Endothelial cell of umbilical vein (primary cell): Measurements from ENCODE around the gene FHIP1B. TPM values are rescaled to one million over a fixed set of nuclear protein-coding genes. Genes with fewer than 3 reads are reported as not detected.
A peak's percentile ranks its signal among the peaks of the same experiment; 100 is the strongest.

Experiments used
- BruUV-seq: library from RNA; stranded (reverse); fragments of 400-500 nt; replicated peaks from 2 replicates; lab custom pipeline; 2021; lab: Mats Ljungman, UMichigan
- CTCF ChIA-PET: fragments of 300-600, 350-600 bp; sonication (Branson Sonifier 250); formaldehyde crosslinking; loops from one replicate; lab custom pipeline; 2021; ENCODE audit warnings: antibody characterized with exemption, inconsistent platforms; lab: Charles Lee
- POLR2A ChIA-PET: fragments of 300-600, 350-600 bp; sonication (Branson Sonifier 250); formaldehyde crosslinking; loops from one replicate; lab custom pipeline; 2021; ENCODE audit warnings: antibody characterized with exemption, inconsistent platforms; lab: Charles Lee
- DNase-seq: peaks from one replicate; pipeline ENCODE4 v3.0.0-alpha.2; 2011; ENCODE audit warnings: low read depth, low spot score
- FAIRE-seq: peaks from 2 replicates; lab custom pipeline; 2011; peaks lifted over from hg19 to GRCh38; lab: Jason Lieb, UNC
- H2AFZ ChIP-seq: 2 replicates; pipeline ENCODE4 v1.6.0; 2012; ENCODE audit warnings: low read depth, low read length, control low read depth, inconsistent platforms
- H3K27ac ChIP-seq: 2 replicates; pipeline ENCODE4 v1.5.1; 2011; ENCODE audit warnings: low read depth, mild to moderate bottlenecking, control low read depth, low read length, moderate library complexity; ENCODE audit not compliant: insufficient read depth
- H3K27me3 ChIP-seq, 2 experiments: 2 replicates each; pipeline versions ENCODE4 v1.6.0 to v1.6.1; 2011; ENCODE audit warnings: low read length in 2 of 2, mixed read lengths in 1 of 2; ENCODE audit not compliant: control insufficient read depth in 2 of 2, insufficient read depth in 2 of 2
- H3K36me3 ChIP-seq, 2 experiments: 2 replicates in 1 of 2; 3 replicates in 1 of 2; pipeline ENCODE4 v1.5.1; 2011; ENCODE audit warnings: low read length in 2 of 2, mild to moderate bottlenecking in 1 of 2, moderate library complexity in 1 of 2; ENCODE audit not compliant: control insufficient read depth in 2 of 2, insufficient read depth in 2 of 2; ENCODE audit errors: extremely low read depth in 1 of 2
- H3K4me1 ChIP-seq: 3 replicates; pipeline ENCODE4 v1.5.1; 2011; ENCODE audit warnings: mild to moderate bottlenecking, low read length; ENCODE audit not compliant: control insufficient read depth, insufficient read depth; ENCODE audit errors: extremely low read depth
- H3K4me2 ChIP-seq: 2 replicates; pipeline ENCODE4 v1.6.1; 2011; ENCODE audit warnings: low read length, control low read depth, mixed read lengths; ENCODE audit not compliant: insufficient read depth
- H3K4me3 ChIP-seq, 3 experiments: fragments of 200-600 bp in 1 of 3; sonication (generic), shearing (Covaris generic) in 1 of 3; replicated peaks in 1 of 3; 2 replicates each; pipeline ENCODE4 v1.5.1; 2011 to 2016; ENCODE audit warnings: control low read depth in 3 of 3, low read length in 3 of 3, mild to moderate bottlenecking in 2 of 3, inconsistent platforms in 1 of 3, low read depth in 1 of 3, moderate library complexity in 1 of 3; ENCODE audit not compliant: insufficient read depth in 1 of 3
- H3K79me2 ChIP-seq: 2 replicates; pipeline ENCODE4 v1.6.0; 2012; ENCODE audit warnings: low read length, inconsistent platforms; ENCODE audit not compliant: control insufficient read depth, insufficient read depth
- H3K9ac ChIP-seq: replicated peaks from 2 replicates; pipeline ENCODE3; 2011; ENCODE audit warnings: low read length, control low read depth; ENCODE audit not compliant: insufficient read depth; ENCODE audit errors: extremely low read depth
- H3K9me1 ChIP-seq: replicated peaks from 3 replicates; pipeline ENCODE4 v1.6.0; 2011; ENCODE audit warnings: mild to moderate bottlenecking, low read length; ENCODE audit not compliant: control insufficient read depth, insufficient read depth; ENCODE audit errors: extremely low read depth
- H3K9me3 ChIP-seq: replicated peaks from 2 replicates; pipeline ENCODE4 v1.5.1; 2012; ENCODE audit warnings: low read length, inconsistent platforms; ENCODE audit not compliant: control insufficient read depth, insufficient read depth
- H4K20me1 ChIP-seq: replicated peaks from 2 replicates; pipeline ENCODE3; 2011; ENCODE audit warnings: mild to moderate bottlenecking, low read length; ENCODE audit not compliant: control insufficient read depth, insufficient read depth; ENCODE audit errors: extremely low read depth
- EZH2 ChIP-seq: IDR thresholded peaks from 2 replicates; pipeline ENCODE4 v1.6.1; 2012; ENCODE audit warnings: borderline replicate concordance, low read depth, mild to moderate bottlenecking, moderate library complexity, low read length, inconsistent platforms; ENCODE audit not compliant: severe bottlenecking
- FOS ChIP-seq: IDR thresholded peaks from 2 replicates; pipeline ENCODE4 v1.6.1; 2011; ENCODE audit warnings: mild to moderate bottlenecking, low read length, moderate library complexity, borderline replicate concordance; ENCODE audit not compliant: insufficient read depth
- GATA2 ChIP-seq: IDR thresholded peaks from 2 replicates; pipeline ENCODE4 v1.7.0; 2011; ENCODE audit warnings: low read depth, mild to moderate bottlenecking, moderate library complexity, mixed read lengths, low read length; ENCODE audit not compliant: insufficient read length, insufficient read depth
- JUN ChIP-seq: IDR thresholded peaks from 2 replicates; pipeline ENCODE4 v1.6.1; 2011; ENCODE audit warnings: borderline replicate concordance, low read depth; ENCODE audit not compliant: insufficient read length, insufficient read depth
- MYC ChIP-seq: IDR thresholded peaks from one replicate; pipeline ENCODE4 v1.6.1; 2011; ENCODE audit warnings: mild to moderate bottlenecking, low read depth, low read length
- POLR2A ChIP-seq: IDR thresholded peaks from 2 replicates; pipeline ENCODE4 v1.6.1; 2012; ENCODE audit warnings: low read depth, mild to moderate bottlenecking, control low read depth, low read length
- POLR2AphosphoS5 ChIP-seq: IDR thresholded peaks from 2 replicates; pipeline ENCODE4 v1.6.1; 2012; ENCODE audit warnings: low read depth, mild to moderate bottlenecking, control low read depth, low read length, moderate library complexity; ENCODE audit not compliant: insufficient read depth
- dilution Hi-C: fragments of 300-500 bp; cut with MboI; formaldehyde crosslinking; loops from one replicate; pipeline ENCODE4 v1.15.0; 2019; ENCODE audit warnings: low sequenced_read_pairs; ENCODE audit not compliant: extremely low pct_ligation_motif_present
- intact Hi-C: fragments of 100-400 bp; cut with micrococcal nuclease; formaldehyde crosslinking; loops from one replicate; pipeline ENCODE4 v1.10.0; 2022
- polyA plus RNA-seq, 4 experiments: library from polyadenylated mRNA; depleted of rRNA in 3 of 4; stranded (reverse) in 3 of 4; unstranded in 1 of 4; fragments of >200 nt; gene quantifications; 2 replicates each; pipeline versions ENCODE4 v1.2.1 to v1.2.3, GENCODE V29; 2011 to 2012; ENCODE audit warnings: missing spikeins in 1 of 4
- total RNA-seq: library from RNA; stranded (reverse); gene quantifications from 2 replicates; pipeline ENCODE4 v1.2.3, GENCODE V29; 2021
- TF ChIP-seq, protein P1 (sequence below): IDR thresholded peaks from 2 replicates; pipeline ENCODE4 v1.6.1; 2011; ENCODE audit not compliant: insufficient read depth, insufficient read length
- TF ChIP-seq, protein P2 (sequence below), 2 donors: IDR thresholded peaks; 1 replicate in 1 of 2; 2 replicates in 1 of 2; pipeline ENCODE4 v1.5.1; 2011; ENCODE audit warnings: low read length in 2 of 2, mild to moderate bottlenecking in 2 of 2, moderate library complexity in 2 of 2, control low read depth in 1 of 2, inconsistent platforms in 1 of 2, low read depth in 1 of 2; ENCODE audit not compliant: insufficient read depth in 1 of 2; ENCODE audit errors: extremely low read depth in 1 of 2

Gene FHIP1B
- total and polyA plus RNA-seq, 2 donors (not counting 3 experiments of a cell fraction or from before 2014, with no cell fraction given) = 21.3 to 50.1 TPM

DNA sequence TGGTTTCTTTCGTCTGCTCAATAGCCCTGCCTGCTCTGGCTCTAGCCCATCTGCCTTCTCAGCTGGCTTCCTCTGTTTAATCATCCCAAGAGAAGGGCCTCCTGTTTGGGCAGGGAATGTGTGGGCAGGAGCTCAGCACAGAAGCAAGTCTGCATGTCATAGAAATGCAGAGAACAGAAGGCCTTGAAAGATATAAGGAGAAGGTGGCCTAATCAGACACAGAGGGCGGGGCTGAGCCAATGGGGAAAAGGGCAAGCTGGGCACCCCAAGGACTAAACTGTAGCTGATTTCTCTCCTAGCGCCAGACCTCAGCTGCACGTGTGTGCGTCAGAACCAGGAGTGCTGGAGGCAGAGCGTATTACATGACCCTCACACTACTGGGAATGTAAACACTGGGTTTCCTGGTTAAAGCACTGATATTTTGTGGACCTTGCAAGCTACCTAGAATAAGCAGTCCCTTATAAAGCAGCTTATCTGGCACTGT is 17.6 kb upstream of the FHIP1B start:
- Histone ChIP-seq H3K4me3 (no peak overlapping the region), H3K4me1 (peaks cover 5% of the 10 kb centered on the region), H4K20me1 (no peaks in the 10 kb centered on the region), H3K9me3 (no peaks in the 10 kb centered on the region), H3K36me3 (no peaks in the 10 kb centered on the region), H3K4me2 (no peak overlapping the region), H3K9me1 (no peaks in the 10 kb centered on the region), H3K79me2 (no peaks in the 10 kb centered on the region), H2AFZ (no peak overlapping the region), H3K27ac (no peak overlapping the region), H3K27me3 (peaks cover 25 to 35% of the 10 kb centered on the region in 2 experiments), H3K9ac (no peak overlapping the region)
- BruUV-seq = no TSS peak
- no peak for TF ChIP-seq EZH2
- no peak for TF ChIP-seq POLR2A
- TF ChIP-seq FOS = no peak
- TF ChIP-seq, protein P1, sequence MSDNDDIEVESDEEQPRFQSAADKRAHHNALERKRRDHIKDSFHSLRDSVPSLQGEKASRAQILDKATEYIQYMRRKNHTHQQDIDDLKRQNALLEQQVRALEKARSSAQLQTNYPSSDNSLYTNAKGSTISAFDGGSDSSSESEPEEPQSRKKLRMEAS = no peak
- no peak for TF ChIP-seq GATA2
- TF ChIP-seq JUN = no peak
- TF ChIP-seq, protein P2, sequence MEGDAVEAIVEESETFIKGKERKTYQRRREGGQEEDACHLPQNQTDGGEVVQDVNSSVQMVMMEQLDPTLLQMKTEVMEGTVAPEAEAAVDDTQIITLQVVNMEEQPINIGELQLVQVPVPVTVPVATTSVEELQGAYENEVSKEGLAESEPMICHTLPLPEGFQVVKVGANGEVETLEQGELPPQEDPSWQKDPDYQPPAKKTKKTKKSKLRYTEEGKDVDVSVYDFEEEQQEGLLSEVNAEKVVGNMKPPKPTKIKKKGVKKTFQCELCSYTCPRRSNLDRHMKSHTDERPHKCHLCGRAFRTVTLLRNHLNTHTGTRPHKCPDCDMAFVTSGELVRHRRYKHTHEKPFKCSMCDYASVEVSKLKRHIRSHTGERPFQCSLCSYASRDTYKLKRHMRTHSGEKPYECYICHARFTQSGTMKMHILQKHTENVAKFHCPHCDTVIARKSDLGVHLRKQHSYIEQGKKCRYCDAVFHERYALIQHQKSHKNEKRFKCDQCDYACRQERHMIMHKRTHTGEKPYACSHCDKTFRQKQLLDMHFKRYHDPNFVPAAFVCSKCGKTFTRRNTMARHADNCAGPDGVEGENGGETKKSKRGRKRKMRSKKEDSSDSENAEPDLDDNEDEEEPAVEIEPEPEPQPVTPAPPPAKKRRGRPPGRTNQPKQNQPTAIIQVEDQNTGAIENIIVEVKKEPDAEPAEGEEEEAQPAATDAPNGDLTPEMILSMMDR (IDR thresholded peaks at IDR 0.05; ENCODE audit: extremely low read depth in 1 of 2, insufficient read depth in 1 of 2, low read depth in 1 of 2, low read length in 2 of 2) = no peak
- TF ChIP-seq MYC = no peak
- TF ChIP-seq POLR2AphosphoS5 = no peak
- dilution Hi-C loops (no loop called here), intact Hi-C loops (loop anchor here (1.0 to 2.0 kb wide), 4 partner anchors 47 to 111 kb away; no protein-coding TSS in a partner anchor)
- ChIA-PET POLR2A (no interaction called here), CTCF (interaction anchor here (0.9 to 7.7 kb wide), 17 partner anchors 10 to 260 kb away, joined by 3 to 167 read pairs (median 9); partner anchors contain the start of gene FHIP1B)
- DNase-seq = peak; percentile 22
- no peak for FAIRE-seq
